Measurements from ENCODE around the gene SOX10.

The SOX10 gene

GRCh38 chr22:38016182-38017151 is 32.1 kb upstream of the SOX10 start:
- no peak for DNase-seq (ENCODE audit: low read depth in 2 of 2)

- DNase-seq (ENCODE audit: low read depth in 2 of 2), result no peak
Observed at GRCh38 chr22:38014083-38014482, 29.7 kb upstream of the SOX10 start.

- DNase-seq (ENCODE audit: low read depth in 2 of 2), result no peak
Observed at GRCh38 chr22:38012604-38013072, 28.3 kb upstream of the SOX10 start.

GRCh38 chr22:38009000-38009806 is 24.8 kb upstream of the SOX10 start:
- DNase-seq (ENCODE audit: low read depth in 2 of 2), result no peak

GRCh38 chr22:38007330-38007902 is 23.1 kb upstream of the SOX10 start:
- no peak for DNase-seq (ENCODE audit: low read depth in 2 of 2)

- DNase-seq (ENCODE audit: low read depth in 2 of 2), result no peak
Observed at GRCh38 chr22:38006906-38007305, 22.6 kb upstream of the SOX10 start.

- DNase-seq (ENCODE audit: low read depth in 2 of 2), result no peak
Observed at GRCh38 chr22:38005943-38006342, 21.6 kb upstream of the SOX10 start.

- DNase-seq (ENCODE audit: low read depth in 2 of 2), result no peak
Observed at GRCh38 chr22:37999640-38000272, 15.4 kb upstream of the SOX10 start.

- DNase-seq (ENCODE audit: low read depth in 2 of 2), result no peak
Observed at GRCh38 chr22:37999236-37999635, 14.9 kb upstream of the SOX10 start.

- DNase-seq (ENCODE audit: low read depth in 2 of 2), result no peak
Observed at GRCh38 chr22:37998543-37998942, 14.2 kb upstream of the SOX10 start.

- no peak for DNase-seq (ENCODE audit: low read depth in 2 of 2)
Observed at GRCh38 chr22:37996515-37997246, 12.3 kb upstream of the SOX10 start.

- no peak for DNase-seq (ENCODE audit: low read depth in 2 of 2)
Observed at GRCh38 chr22:37996079-37996478, 11.7 kb upstream of the SOX10 start.

GRCh38 chr22:37995460-37995859 is 11.1 kb upstream of the SOX10 start:
- no peak for DNase-seq (ENCODE audit: low read depth in 2 of 2)

- no peak for DNase-seq (ENCODE audit: low read depth in 2 of 2)
Observed at GRCh38 chr22:37994982-37995381, 10.6 kb upstream of the SOX10 start.

GRCh38 chr22:37994049-37994448 is 9.7 kb upstream of the SOX10 start:
- no peak for DNase-seq (ENCODE audit: low read depth in 2 of 2)

GRCh38 chr22:37991731-37992442 is 7.5 kb upstream of the SOX10 start:
- no peak for DNase-seq (ENCODE audit: low read depth in 2 of 2)

GRCh38 chr22:37990862-37991261 is 6.5 kb upstream of the SOX10 start:
- no peak for DNase-seq (ENCODE audit: low read depth in 2 of 2)

GRCh38 chr22:37990301-37990700 is 5.9 kb upstream of the SOX10 start:
- no peak for DNase-seq (ENCODE audit: low read depth in 2 of 2)

- no peak for DNase-seq (ENCODE audit: low read depth in 2 of 2)
Observed at GRCh38 chr22:37989146-37990045, 5.0 kb upstream of the SOX10 start.
